Peyer's patch (tissue), 4 donors: ENCODE measurements around the gene ZFHX3. TPM values are rescaled to one million over a fixed set of nuclear protein-coding genes. Genes with fewer than 3 reads are reported as not detected.

Source experiments
- DNase-seq, 3 donors: peaks; one replicate each; pipeline ENCODE4 v3.0.0-alpha.2; 2017 to 2019
- H3K27ac ChIP-seq, 4 donors: fragments of 200-600 bp; sonication (generic); one replicate each; pipeline ENCODE4 v1.5.1; 2016 to 2019
- H3K27me3 ChIP-seq, 2 donors: fragments of 200-600 bp; sonication (generic); one replicate each; pipeline ENCODE4 v1.5.1; 2019
- H3K36me3 ChIP-seq, 3 donors: fragments of 200-600 bp; sonication (generic); one replicate each; pipeline ENCODE4 v1.5.1; 2016 to 2019
- H3K4me1 ChIP-seq, 4 donors: fragments of 200-600 bp; sonication (generic); one replicate each; pipeline ENCODE4 v1.5.1; 2016 to 2019
- H3K4me3 ChIP-seq, 4 donors: fragments of 200-600 bp; sonication (generic); 1 replicate in 3 of 4; 2 replicates in 1 of 4; pipeline ENCODE4 v1.5.1; 2016 to 2019; ENCODE audit warnings: mild to moderate bottlenecking in 1 of 4
- H3K9me3 ChIP-seq, 4 donors: fragments of 200-600 bp; sonication (generic); one replicate each; pipeline ENCODE4 v1.5.1; 2016 to 2019; ENCODE audit warnings: mild to moderate bottlenecking in 1 of 4
- CTCF ChIP-seq, 6 experiments: fragments of 450-650 bp in 4 of 6; fragments of 200-600 bp in 2 of 6; sonication (generic) in 1 of 6; IDR thresholded peaks; one replicate each; pipeline ENCODE4 v1.5.1; 2017 to 2019; ENCODE audit warnings: antibody characterized with exemption in 6 of 6, mild to moderate bottlenecking in 3 of 6, moderate library complexity in 1 of 6
- POLR2A ChIP-seq, 2 donors: fragments of 450-650 bp; IDR thresholded peaks; one replicate each; pipeline ENCODE4 v1.5.1; 2017; ENCODE audit warnings: antibody characterized with exemption in 2 of 2, mild to moderate bottlenecking in 2 of 2, moderate library complexity in 2 of 2
- total RNA-seq, 4 donors: library from RNA; depleted of rRNA; stranded (reverse); fragments of >200 nt; gene quantifications; one replicate each; pipeline ENCODE4 v1.1.0, GENCODE V29; 2016

ZFHX3 gene
- total RNA-seq, 4 donors from 2014 or later: 6.3 to 39.6 (median 14.6) TPM

DNA sequence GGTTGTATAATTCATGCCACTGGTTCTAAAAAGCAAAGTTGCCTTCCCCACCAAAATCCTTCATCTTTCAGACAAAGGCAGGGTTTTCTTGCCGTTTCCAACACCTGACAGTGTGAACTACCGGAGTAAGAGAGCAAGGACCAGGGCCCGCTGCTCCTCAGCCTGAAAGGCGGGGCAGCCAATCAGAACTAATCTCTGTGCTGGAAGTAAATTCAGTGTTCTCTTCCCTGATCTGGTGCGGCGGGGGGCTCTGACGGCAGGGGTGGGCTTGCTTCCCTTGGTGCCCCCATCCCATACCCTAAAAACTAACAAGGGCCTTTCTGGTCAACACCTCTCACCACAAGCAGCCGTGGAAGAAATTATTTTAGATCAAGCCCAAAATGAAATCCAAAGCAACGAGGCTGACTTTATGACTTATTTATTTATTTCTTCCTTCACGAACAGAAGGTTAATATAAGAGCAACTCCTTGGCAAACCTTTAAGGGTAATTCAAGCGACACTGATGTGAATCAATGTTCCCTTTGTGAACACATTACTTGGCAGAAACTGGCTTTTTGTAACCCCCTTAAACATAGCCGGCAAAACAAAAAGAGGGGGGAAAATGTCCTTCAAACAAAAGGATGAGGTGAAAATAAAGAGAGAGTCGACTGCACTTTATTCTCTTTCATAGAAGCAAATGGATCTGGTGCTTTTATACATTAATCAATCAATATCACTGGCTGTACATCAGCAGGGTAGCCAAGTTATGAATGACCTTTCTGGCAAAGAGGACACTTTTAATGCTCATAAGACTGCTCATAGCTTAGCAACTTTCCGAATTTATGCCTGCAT, 189.9 kb downstream of the ZFHX3 start:
- no peaks in the 10 kb centered on the region for H3K27me3 ChIP-seq
- H3K4me3 ChIP-seq: no peak overlapping the region
- peak overlapping the region in 1 of 4 donors; percentile 7 for H3K27ac ChIP-seq
- no peak for DNase-seq
- TF ChIP-seq CTCF (IDR thresholded peaks at IDR 0.05) (no peak), POLR2A (IDR thresholded peaks at IDR 0.05) (no peak)
- no peaks in the 10 kb centered on the region for H3K36me3 ChIP-seq
- no peaks in the 10 kb centered on the region for H3K4me1 ChIP-seq
- no peaks in the 10 kb centered on the region for H3K9me3 ChIP-seq

DNA sequence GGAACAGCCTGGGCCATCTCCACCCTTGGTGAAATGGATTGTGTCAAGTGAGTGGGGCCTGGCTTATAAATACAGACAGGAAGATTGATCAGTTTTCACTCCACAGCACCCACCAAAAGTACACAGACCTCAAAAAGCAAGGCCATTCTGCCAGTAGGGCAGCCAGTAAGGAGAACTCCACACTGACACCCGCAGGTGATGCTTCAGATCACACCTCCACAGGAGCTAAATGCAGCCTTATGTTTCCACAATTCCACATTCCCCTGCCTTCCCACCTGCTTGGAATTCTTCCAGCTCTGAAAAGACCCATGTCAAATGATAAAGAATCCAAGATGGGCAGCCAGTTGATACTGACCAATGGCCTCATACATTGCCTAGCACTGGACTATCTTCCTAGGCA, 191.1 kb downstream of the ZFHX3 start:
- peak in 1 of 3 donors; percentile 38 for DNase-seq
- Histone ChIP-seq H3K36me3 (no peaks in the 10 kb centered on the region), H3K9me3 (no peaks in the 10 kb centered on the region), H3K27me3 (no peaks in the 10 kb centered on the region), H3K27ac (no peak overlapping the region), H3K4me3 (no peak overlapping the region), H3K4me1 (no peaks in the 10 kb centered on the region)
- TF ChIP-seq POLR2A (IDR thresholded peaks at IDR 0.05): no peak
- peak in 3 of 6 experiments; percentile 12 to 29 (median 23) for TF ChIP-seq CTCF (IDR thresholded peaks at IDR 0.05)

- DNase-seq: no peak
- H3K36me3 ChIP-seq: no peaks in the 10 kb centered on the region
Measured at GRCh38 chr16:72854267-72854959, 193.5 kb downstream of the ZFHX3 start.

DNA sequence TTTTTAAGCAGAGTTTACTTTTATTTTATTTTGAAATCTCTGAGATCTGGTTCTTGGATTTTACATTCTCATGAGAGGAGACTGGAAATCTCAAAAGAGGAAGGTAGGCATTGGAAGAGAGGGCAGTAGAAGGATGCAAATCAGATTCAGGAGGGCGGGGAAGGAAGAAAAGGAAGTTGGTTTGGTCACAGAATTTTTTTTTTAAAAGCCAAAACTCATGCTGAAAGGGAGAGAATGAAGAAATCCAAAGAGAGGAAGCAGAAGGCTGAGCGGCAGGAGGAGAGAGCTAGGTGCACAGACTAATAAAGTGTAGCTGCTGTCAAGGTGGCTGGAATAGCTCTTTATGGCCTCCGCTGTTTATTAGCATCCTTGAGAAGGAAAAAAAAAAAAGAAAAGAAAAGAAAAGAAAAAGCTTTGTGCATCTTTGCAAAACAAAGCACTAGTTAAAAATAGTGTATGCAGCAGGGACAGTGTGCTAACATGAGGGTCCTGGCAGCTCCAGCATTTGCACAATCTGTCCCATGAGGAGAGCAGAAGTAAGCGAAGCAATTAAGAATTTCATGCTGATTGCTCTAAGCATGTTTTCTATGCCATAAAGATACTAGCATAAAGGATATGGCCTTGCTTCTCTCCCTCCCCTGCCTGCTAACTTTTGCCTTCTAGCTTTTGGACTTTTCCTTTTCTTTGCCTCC, 194.2 kb downstream of the ZFHX3 start:
- H3K4me1 ChIP-seq: peaks cover 0 to 11% (median 0%) of the 10 kb centered on the region in 4 donors
- TF ChIP-seq CTCF (IDR thresholded peaks at IDR 0.05): no peak
- no peak for TF ChIP-seq POLR2A (IDR thresholded peaks at IDR 0.05)
- no peaks in the 10 kb centered on the region for H3K36me3 ChIP-seq
- no peak overlapping the region for H3K27ac ChIP-seq
- H3K4me3 ChIP-seq: no peak overlapping the region
- H3K27me3 ChIP-seq: no peaks in the 10 kb centered on the region
- H3K9me3 ChIP-seq: no peaks in the 10 kb centered on the region
- no peak for DNase-seq

More at GRCh38 chr16:72854267-72854959, 193.5 kb downstream of the ZFHX3 start:
- no peak overlapping the region for H3K27ac ChIP-seq
- no peaks in the 10 kb centered on the region for H3K27me3 ChIP-seq
- H3K4me3 ChIP-seq: no peak overlapping the region
- no peaks in the 10 kb centered on the region for H3K9me3 ChIP-seq
- TF ChIP-seq POLR2A (IDR thresholded peaks at IDR 0.05) (no peak), CTCF (IDR thresholded peaks at IDR 0.05) (no peak)
- peaks cover 0 to 5% (median 0%) of the 10 kb centered on the region in 4 donors for H3K4me1 ChIP-seq

DNA sequence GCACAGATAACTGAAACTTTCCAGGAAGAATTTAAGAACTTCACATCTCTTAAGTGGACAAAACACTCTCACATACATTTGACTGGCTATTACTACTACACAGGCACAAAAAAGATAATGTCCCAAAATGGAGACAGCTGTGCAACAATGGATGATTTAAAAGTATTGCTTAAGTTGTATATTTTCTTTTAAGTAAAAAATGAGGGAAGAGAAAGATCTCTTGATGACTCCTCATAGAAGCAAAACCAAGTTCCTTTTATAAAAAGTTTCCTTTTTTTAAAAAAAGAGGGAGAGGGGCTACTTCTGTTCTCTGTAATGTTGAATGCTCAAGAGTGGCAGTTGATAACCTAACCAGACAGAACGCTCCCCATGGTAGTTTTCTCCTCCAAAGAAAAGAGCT, 195.5 kb downstream of the ZFHX3 start:
- no peaks in the 10 kb centered on the region for H3K27me3 ChIP-seq
- no peaks in the 10 kb centered on the region for H3K36me3 ChIP-seq
- no peak overlapping the region for H3K4me3 ChIP-seq
- no peak for TF ChIP-seq POLR2A (IDR thresholded peaks at IDR 0.05)
- TF ChIP-seq CTCF (IDR thresholded peaks at IDR 0.05): no peak
- no peak overlapping the region for H3K27ac ChIP-seq
- no peaks in the 10 kb centered on the region for H3K9me3 ChIP-seq
- DNase-seq: no peak
- H3K4me1 ChIP-seq: peaks cover 0 to 16% (median 0%) of the 10 kb centered on the region in 4 donors
